MM.1S (cell line): Measurements from ENCODE around the gene ARL6IP5.

Source experiments
- CTCF ChIP-seq: fragments of 300-600 bp; sonication (generic); IDR thresholded peaks from 2 replicates; pipeline ENCODE4 v1.5.1; 2016; ENCODE audit warnings: antibody characterized with exemption, low read length, mixed read lengths
- EZH2 ChIP-seq: fragments of 300-600 bp; sonication (generic); optimal IDR thresholded peaks from 2 replicates; pipeline ENCODE3; 2017; ENCODE audit warnings: low read depth, mild to moderate bottlenecking, antibody characterized with exemption, low read length, mixed read lengths
- EZH2phosphoT487 ChIP-seq: fragments of 300-600 bp; sonication (generic); IDR thresholded peaks from 2 replicates; pipeline ENCODE4 v1.6.1; 2018; ENCODE audit warnings: antibody characterized with exemption, low read length

- TF ChIP-seq CTCF (no peak), EZH2phosphoT487 (no peak), EZH2 (no peak)
Observed at GRCh38 chr3:69044608-69045007, 40.1 kb upstream of the ARL6IP5 start.
